MM.1S (cell line): ENCODE measurements around the gene CD248.

Source experiments
- EZH2 ChIP-seq: fragments of 300-600 bp; sonication (generic); optimal IDR thresholded peaks from 2 replicates; pipeline ENCODE3; 2017; ENCODE audit warnings: low read depth, mild to moderate bottlenecking, antibody characterized with exemption, low read length, mixed read lengths
- EZH2phosphoT487 ChIP-seq: fragments of 300-600 bp; sonication (generic); IDR thresholded peaks from 2 replicates; pipeline ENCODE4 v1.6.1; 2018; ENCODE audit warnings: antibody characterized with exemption, low read length
- TF ChIP-seq, protein P1 (sequence below): fragments of 300-600 bp; sonication (generic); IDR thresholded peaks from 2 replicates; pipeline ENCODE4 v1.5.1; 2016; ENCODE audit warnings: antibody characterized with exemption, low read length, mixed read lengths

DNA sequence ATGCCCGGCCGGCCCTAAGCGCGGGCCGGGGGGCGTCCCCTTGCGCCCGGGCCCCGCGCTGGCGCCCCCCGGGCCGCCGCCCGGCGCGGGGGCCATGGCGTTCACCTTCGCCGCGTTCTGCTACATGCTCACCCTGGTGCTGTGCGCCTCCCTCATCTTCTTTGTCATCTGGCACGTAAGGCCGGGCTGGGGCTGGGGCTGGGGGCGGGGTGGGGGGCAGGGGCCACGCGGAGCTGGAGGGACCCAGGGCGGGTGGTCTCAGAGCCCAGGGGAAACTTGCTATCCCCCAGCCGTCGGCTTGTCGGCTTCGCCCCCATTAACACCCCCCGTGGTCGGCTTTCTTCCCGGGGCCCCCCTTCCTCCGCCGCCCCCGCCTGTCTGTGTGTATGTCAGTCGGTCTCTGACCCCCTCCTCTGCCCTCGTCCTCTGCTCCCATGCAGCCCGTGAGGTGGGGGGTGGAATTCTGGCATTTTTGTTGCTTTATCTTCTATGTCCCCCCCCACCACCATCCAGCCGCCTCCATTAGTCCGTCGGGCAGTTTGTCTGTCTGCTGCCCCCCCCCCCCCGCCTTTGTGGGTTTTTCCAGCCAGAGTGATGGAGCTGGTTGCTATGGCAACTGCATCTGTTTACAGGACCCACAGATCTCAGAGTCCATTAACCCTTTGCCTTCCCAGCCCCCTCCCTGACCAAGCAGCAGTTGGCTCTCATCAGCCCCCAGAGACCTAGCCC lies 38.3 kb downstream of the CD248 start:
- TF ChIP-seq, protein P1, sequence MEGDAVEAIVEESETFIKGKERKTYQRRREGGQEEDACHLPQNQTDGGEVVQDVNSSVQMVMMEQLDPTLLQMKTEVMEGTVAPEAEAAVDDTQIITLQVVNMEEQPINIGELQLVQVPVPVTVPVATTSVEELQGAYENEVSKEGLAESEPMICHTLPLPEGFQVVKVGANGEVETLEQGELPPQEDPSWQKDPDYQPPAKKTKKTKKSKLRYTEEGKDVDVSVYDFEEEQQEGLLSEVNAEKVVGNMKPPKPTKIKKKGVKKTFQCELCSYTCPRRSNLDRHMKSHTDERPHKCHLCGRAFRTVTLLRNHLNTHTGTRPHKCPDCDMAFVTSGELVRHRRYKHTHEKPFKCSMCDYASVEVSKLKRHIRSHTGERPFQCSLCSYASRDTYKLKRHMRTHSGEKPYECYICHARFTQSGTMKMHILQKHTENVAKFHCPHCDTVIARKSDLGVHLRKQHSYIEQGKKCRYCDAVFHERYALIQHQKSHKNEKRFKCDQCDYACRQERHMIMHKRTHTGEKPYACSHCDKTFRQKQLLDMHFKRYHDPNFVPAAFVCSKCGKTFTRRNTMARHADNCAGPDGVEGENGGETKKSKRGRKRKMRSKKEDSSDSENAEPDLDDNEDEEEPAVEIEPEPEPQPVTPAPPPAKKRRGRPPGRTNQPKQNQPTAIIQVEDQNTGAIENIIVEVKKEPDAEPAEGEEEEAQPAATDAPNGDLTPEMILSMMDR: no peak
- TF ChIP-seq EZH2phosphoT487 (no peak), EZH2 (no peak)
